Loucy (cell line): ENCODE measurements around the gene CMTR1.

Experiments used
- H2AFZ ChIP-seq: fragments of 200-600 bp; sonication (generic); 2 replicates; pipeline ENCODE4 v1.6.0; 2016; ENCODE audit warnings: antibody characterized with exemption, mild to moderate bottlenecking, low read length, moderate library complexity
- H3F3A ChIP-seq: fragments of 200-600 bp; 2 replicates; pipeline ENCODE4 v1.6.0; 2016; ENCODE audit warnings: antibody characterized with exemption, low read depth, mild to moderate bottlenecking
- H3K27me3 ChIP-seq: fragments of 200-600 bp; sonication (generic); 2 replicates; pipeline ENCODE4 v1.6.1; 2014; ENCODE audit warnings: low read length, mild to moderate bottlenecking; ENCODE audit not compliant: insufficient read depth, poor library complexity, severe bottlenecking
- H3K36me3 ChIP-seq: fragments of 200-600 bp; sonication (generic); 2 replicates; pipeline ENCODE4 v1.6.1; 2016; ENCODE audit warnings: low read length; ENCODE audit not compliant: insufficient read depth
- H3K4me1 ChIP-seq: fragments of 200-600 bp; sonication (generic); 2 replicates; pipeline ENCODE4 v1.5.1; 2014; ENCODE audit warnings: low read length, mild to moderate bottlenecking; ENCODE audit not compliant: insufficient read depth, poor library complexity, severe bottlenecking
- H3K4me2 ChIP-seq: fragments of 200-600 bp; sonication (generic); 2 replicates; pipeline ENCODE4 v1.6.0; 2014; ENCODE audit warnings: antibody characterized with exemption, low read length, low read depth, mild to moderate bottlenecking; ENCODE audit not compliant: poor library complexity, severe bottlenecking
- H3K4me3 ChIP-seq: fragments of 200-600 bp; sonication (generic); 2 replicates; pipeline ENCODE4 v1.5.1; 2014; ENCODE audit warnings: low read length, mild to moderate bottlenecking, mixed read lengths; ENCODE audit not compliant: poor library complexity, severe bottlenecking
- H3K79me2 ChIP-seq: fragments of 200-600 bp; sonication (generic); 2 replicates; pipeline ENCODE4 v1.6.1; 2014; ENCODE audit warnings: low read length; ENCODE audit not compliant: insufficient read depth
- H3K9ac ChIP-seq: fragments of 200-600 bp; sonication (generic); 2 replicates; pipeline ENCODE4 v1.6.0; 2014; ENCODE audit warnings: mild to moderate bottlenecking, low read depth, low read length, moderate library complexity; ENCODE audit not compliant: poor library complexity, severe bottlenecking
- H3K9me2 ChIP-seq: fragments of 200-600 bp; sonication (generic); replicated peaks from 2 replicates; pipeline ENCODE4 v1.6.1; 2016; ENCODE audit warnings: low read depth, low read length, mixed read lengths
- H3K9me3 ChIP-seq: fragments of 200-600 bp; sonication (generic); 2 replicates; pipeline ENCODE4 v1.6.1; 2014; ENCODE audit warnings: mild to moderate bottlenecking, antibody characterized with exemption, low read length, low read depth; ENCODE audit not compliant: insufficient read depth
- H4K20me1 ChIP-seq: fragments of 200-600 bp; sonication (generic); 2 replicates; pipeline ENCODE4 v1.6.0; 2014; ENCODE audit warnings: antibody characterized with exemption, low read length, mild to moderate bottlenecking; ENCODE audit not compliant: insufficient read depth, poor library complexity, severe bottlenecking
- EZH2phosphoT487 ChIP-seq: fragments of 200-600 bp; IDR thresholded peaks from 2 replicates; pipeline ENCODE4 v1.6.1; 2018; ENCODE audit warnings: antibody characterized with exemption, mild to moderate bottlenecking, moderate library complexity, borderline replicate concordance
- TF ChIP-seq, protein P1 (sequence below): fragments of 200-600 bp; sonication (generic); conservative IDR thresholded peaks from 2 replicates; pipeline ENCODE4 v1.5.1; 2014; ENCODE audit warnings: mild to moderate bottlenecking, antibody characterized with exemption, low read length

The CMTR1 gene

DNA sequence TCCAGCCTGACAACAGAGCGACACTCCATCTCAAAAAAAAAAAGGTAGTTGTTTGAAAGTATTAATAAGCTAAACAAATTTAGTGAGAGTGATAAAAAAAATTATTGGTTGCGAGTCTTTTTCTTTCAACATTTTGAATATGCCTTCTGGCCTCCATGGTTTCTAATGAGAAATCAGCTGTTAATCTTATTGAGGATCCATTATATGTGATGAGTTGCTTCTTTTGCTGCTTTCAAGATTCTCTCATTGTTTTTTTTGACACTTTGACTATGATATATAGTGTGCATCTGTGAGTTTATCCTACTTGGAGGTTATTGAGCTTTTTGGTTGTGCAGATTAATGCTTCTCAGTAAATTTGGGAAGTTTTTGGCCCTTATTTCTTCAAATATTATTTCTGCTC, 15.6 kb upstream of the CMTR1 start:
- Histone ChIP-seq H3K4me1 (no peaks in the 10 kb centered on the region), H3F3A (no peaks in the 10 kb centered on the region)

DNA sequence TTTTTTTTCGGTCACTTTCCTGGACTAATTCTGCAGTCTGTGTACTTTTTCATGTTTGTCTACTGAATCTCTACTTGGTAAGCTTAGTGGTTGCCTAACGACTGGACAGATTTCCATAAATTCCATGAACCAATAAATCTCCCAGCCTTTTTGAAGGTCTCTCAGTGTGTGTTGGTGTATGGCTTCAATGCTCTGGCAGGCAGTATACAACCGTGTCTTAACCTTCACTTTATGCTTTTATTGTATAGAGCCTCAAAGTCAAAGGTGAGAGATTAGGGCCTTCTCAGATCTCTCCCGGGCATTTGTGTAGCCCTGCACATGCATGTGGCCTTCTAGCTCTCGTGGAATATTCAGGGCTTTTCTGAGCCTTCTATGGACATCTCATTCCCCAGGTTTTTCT, 14.3 kb upstream of the CMTR1 start:
- H4K20me1 ChIP-seq: no peaks in the 10 kb centered on the region
- no peak overlapping the region for H3K9ac ChIP-seq
- no peaks in the 10 kb centered on the region for H3K9me2 ChIP-seq

More for the DNA sequence above, 15.6 kb upstream of the CMTR1 start:
- no peaks in the 10 kb centered on the region for H3K9me2 ChIP-seq
- no peak overlapping the region for H3K4me3 ChIP-seq
- H3K9me3 ChIP-seq: no peaks in the 10 kb centered on the region
- no peak overlapping the region for H2AFZ ChIP-seq
- no peak for TF ChIP-seq EZH2phosphoT487
- TF ChIP-seq, protein P1, sequence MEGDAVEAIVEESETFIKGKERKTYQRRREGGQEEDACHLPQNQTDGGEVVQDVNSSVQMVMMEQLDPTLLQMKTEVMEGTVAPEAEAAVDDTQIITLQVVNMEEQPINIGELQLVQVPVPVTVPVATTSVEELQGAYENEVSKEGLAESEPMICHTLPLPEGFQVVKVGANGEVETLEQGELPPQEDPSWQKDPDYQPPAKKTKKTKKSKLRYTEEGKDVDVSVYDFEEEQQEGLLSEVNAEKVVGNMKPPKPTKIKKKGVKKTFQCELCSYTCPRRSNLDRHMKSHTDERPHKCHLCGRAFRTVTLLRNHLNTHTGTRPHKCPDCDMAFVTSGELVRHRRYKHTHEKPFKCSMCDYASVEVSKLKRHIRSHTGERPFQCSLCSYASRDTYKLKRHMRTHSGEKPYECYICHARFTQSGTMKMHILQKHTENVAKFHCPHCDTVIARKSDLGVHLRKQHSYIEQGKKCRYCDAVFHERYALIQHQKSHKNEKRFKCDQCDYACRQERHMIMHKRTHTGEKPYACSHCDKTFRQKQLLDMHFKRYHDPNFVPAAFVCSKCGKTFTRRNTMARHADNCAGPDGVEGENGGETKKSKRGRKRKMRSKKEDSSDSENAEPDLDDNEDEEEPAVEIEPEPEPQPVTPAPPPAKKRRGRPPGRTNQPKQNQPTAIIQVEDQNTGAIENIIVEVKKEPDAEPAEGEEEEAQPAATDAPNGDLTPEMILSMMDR: no peak
- H3K36me3 ChIP-seq: no peaks in the 10 kb centered on the region
- H4K20me1 ChIP-seq: no peaks in the 10 kb centered on the region
- H3K79me2 ChIP-seq: no peaks in the 10 kb centered on the region
- no peak overlapping the region for H3K4me2 ChIP-seq
- no peak overlapping the region for H3K9ac ChIP-seq
- no peaks in the 10 kb centered on the region for H3K27me3 ChIP-seq

DNA sequence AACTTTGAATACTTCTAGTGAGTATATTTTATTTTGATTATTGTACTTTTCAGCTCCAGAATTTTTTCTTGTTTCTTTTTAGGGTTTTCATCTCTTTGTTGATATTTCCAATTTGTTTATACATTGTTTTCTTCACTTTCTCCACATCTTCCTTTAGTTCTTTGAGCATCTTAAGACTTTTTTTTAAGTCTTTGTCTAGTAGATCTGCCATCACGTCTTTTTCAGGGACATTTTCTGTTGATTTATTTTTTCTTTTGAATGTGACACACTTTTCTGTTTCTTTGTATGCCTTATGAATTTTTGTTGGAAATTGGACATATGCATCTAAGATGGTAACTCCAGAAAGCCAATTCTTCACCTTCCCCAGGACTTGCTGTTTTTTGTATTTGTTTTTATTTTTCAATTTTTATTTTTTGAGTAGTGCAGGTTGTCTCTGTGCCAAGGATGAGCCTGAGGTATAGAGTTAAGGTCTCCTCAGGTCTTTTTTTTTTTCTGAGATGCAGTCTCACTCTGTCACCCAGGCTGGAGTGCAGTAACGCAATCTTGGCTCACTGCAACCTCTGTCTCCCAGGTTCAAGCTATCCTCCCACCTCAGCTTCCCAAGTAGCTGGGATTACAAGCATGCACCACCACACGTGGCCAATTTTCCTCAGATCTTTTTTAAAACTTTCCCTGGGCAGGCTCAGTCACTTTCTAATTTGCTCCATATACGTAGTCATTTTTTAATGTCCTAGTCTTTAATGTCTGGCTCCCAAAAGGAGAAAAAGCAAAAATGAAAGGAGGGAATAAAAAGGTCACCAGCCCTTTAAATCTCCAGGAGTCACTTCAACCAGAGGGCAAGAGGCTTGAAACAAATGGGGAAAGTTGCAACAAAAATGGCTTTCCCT, 6.7 kb upstream of the CMTR1 start:
- no peak overlapping the region for H2AFZ ChIP-seq
- no peak for TF ChIP-seq EZH2phosphoT487
- TF ChIP-seq, protein P1: no peak

More for the DNA sequence above, 14.3 kb upstream of the CMTR1 start:
- Histone ChIP-seq H3K4me3 (no peak overlapping the region), H3K27me3 (no peaks in the 10 kb centered on the region), H2AFZ (no peak overlapping the region), H3K36me3 (no peaks in the 10 kb centered on the region), H3K79me2 (no peaks in the 10 kb centered on the region), H3F3A (no peaks in the 10 kb centered on the region), H3K9me3 (no peaks in the 10 kb centered on the region), H3K4me2 (no peak overlapping the region), H3K4me1 (no peaks in the 10 kb centered on the region)
- TF ChIP-seq, protein P1: no peak
- TF ChIP-seq EZH2phosphoT487: no peak

More for the DNA sequence above, 6.7 kb upstream of the CMTR1 start:
- no peaks in the 10 kb centered on the region for H3F3A ChIP-seq
- no peak overlapping the region for H3K4me2 ChIP-seq
- H3K9me2 ChIP-seq: no peaks in the 10 kb centered on the region
- H3K9ac ChIP-seq: no peak overlapping the region
- H3K27me3 ChIP-seq: no peaks in the 10 kb centered on the region
- H3K4me1 ChIP-seq: no peaks in the 10 kb centered on the region
- H3K79me2 ChIP-seq: no peaks in the 10 kb centered on the region
- H4K20me1 ChIP-seq: no peaks in the 10 kb centered on the region
- no peaks in the 10 kb centered on the region for H3K9me3 ChIP-seq
- H3K4me3 ChIP-seq: no peak overlapping the region
- H3K36me3 ChIP-seq: no peaks in the 10 kb centered on the region
